ENCODE measurements around the gene KDM5A.

DNA sequence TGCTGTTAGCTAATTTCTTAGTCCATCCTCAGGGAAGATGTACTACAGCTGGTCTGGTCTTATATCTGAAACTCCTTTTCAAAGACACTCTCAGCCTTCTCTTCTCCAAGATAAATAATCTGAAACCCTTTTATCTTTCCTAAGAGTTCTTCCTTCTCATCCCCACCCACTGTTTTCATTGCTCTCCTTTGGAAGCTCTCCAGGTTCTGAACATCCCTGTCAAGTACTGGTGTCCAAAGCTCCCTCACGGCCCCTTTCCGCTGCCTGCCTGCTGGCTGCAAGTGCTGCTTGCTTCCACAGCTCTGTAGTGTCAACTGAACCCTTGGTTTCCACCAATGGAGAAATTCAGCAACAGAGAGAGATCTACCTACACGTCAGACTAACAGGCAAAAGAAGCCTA is 119.9 kb downstream of the KDM5A start:
- TF ChIP-seq, protein P1, sequence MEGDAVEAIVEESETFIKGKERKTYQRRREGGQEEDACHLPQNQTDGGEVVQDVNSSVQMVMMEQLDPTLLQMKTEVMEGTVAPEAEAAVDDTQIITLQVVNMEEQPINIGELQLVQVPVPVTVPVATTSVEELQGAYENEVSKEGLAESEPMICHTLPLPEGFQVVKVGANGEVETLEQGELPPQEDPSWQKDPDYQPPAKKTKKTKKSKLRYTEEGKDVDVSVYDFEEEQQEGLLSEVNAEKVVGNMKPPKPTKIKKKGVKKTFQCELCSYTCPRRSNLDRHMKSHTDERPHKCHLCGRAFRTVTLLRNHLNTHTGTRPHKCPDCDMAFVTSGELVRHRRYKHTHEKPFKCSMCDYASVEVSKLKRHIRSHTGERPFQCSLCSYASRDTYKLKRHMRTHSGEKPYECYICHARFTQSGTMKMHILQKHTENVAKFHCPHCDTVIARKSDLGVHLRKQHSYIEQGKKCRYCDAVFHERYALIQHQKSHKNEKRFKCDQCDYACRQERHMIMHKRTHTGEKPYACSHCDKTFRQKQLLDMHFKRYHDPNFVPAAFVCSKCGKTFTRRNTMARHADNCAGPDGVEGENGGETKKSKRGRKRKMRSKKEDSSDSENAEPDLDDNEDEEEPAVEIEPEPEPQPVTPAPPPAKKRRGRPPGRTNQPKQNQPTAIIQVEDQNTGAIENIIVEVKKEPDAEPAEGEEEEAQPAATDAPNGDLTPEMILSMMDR (IDR thresholded peaks at IDR 0.05): no peak
- TF ChIP-seq POLR2A (IDR thresholded peaks at IDR 0.05): no peak
